Chondrocyte (in vitro differentiated cells): Measurements from ENCODE around the gene DTWD2. TPM values are rescaled to one million over a fixed set of nuclear protein-coding genes. Genes with fewer than 3 reads are reported as not detected.

Experiments
- DNase-seq: peaks from one replicate; pipeline ENCODE4 v3.0.0; 2021; ENCODE audit warnings: mixed read lengths, low spot score
- H3K27ac Mint-ChIP-seq: one replicate; pipeline ENCODE4 v1.8.0; 2021; ENCODE audit warnings: mild to moderate bottlenecking, moderate library complexity, mixed read lengths; ENCODE audit not compliant: unreplicated experiment
- H3K27me3 Mint-ChIP-seq: 2 replicates; pipeline ENCODE4 v1.8.0; 2021; ENCODE audit warnings: low read depth, mixed read lengths
- H3K36me3 Mint-ChIP-seq: 2 replicates; pipeline ENCODE4 v1.8.0; 2021; ENCODE audit warnings: low read depth, mixed read lengths
- H3K4me1 Mint-ChIP-seq: 2 replicates; pipeline ENCODE4 v1.8.0; 2021; ENCODE audit warnings: low read depth, mild to moderate bottlenecking, mixed read lengths
- H3K4me3 Mint-ChIP-seq: one replicate; pipeline ENCODE4 v1.8.0; 2021; ENCODE audit warnings: mild to moderate bottlenecking, moderate library complexity, mixed read lengths; ENCODE audit not compliant: unreplicated experiment
- H3K9me3 Mint-ChIP-seq: 2 replicates; pipeline ENCODE4 v1.8.0; 2021; ENCODE audit warnings: low read depth, mixed read lengths
- CTCF ChIP-seq: fragments of 200-600 bp; sonication (generic); IDR thresholded peaks from 2 replicates; pipeline ENCODE4 v1.5.0; 2021; ENCODE audit warnings: antibody characterized with exemption, mild to moderate bottlenecking, moderate library complexity
- total RNA-seq: library from RNA; stranded (reverse); gene quantifications from 3 replicates; pipeline ENCODE4 v1.2.1, GENCODE V29; 2021

DTWD2 gene
- total RNA-seq, 1 donor from 2014 or later, result 7.9 TPM

- no peak for DNase-seq
- no peak for TF ChIP-seq CTCF
- H3K4me3 Mint-ChIP-seq, result no peak overlapping the region
- H3K9me3 Mint-ChIP-seq, result no peaks in the 10 kb centered on the region
- H3K27me3 Mint-ChIP-seq, result no peaks in the 10 kb centered on the region
- H3K27ac Mint-ChIP-seq, result no peak overlapping the region
- no peaks in the 10 kb centered on the region for H3K4me1 Mint-ChIP-seq
- no peaks in the 10 kb centered on the region for H3K36me3 Mint-ChIP-seq
Observed at GRCh38 chr5:118905196-118905595, 83.2 kb downstream of the DTWD2 start.

DNA sequence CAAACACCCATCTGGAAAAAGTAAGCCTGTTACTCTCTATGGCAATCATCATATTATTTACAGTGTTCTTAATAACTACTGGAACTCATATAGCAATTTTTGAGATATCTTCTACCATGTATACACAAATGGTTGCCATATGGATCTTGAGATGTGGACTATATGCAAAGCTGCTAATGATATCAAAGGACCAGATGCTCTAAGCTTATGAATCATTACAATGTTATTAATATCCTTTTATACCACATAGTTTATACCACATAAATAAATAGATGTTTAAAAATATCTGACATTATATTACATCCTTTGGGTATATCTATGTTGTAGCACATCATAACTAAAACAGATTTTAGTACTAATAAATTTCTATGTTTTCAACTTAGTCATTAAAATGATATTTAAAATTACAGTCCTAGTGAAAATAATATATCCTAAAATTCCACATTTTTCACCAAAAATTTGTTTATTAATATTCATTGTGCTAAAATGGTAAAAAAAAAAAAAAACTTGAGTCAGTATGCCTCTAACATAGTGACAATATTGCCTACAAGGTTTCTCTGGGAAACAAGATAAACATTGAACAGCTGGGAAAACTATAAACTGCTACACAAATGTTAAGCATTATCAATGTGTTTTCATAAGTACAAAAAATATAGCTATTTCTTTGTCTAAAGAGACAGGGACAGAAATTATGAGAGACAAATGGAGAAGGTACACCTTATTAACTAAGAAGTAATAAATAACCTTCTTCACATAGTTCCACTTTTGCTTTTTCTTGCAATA, 85.5 kb downstream of the DTWD2 start:
- no peaks in the 10 kb centered on the region for H3K27me3 Mint-ChIP-seq
- H3K9me3 Mint-ChIP-seq, result no peaks in the 10 kb centered on the region
- no peak for TF ChIP-seq CTCF
- H3K4me1 Mint-ChIP-seq, result no peaks in the 10 kb centered on the region
- H3K27ac Mint-ChIP-seq, result no peak overlapping the region
- H3K4me3 Mint-ChIP-seq, result no peak overlapping the region
- no peak for DNase-seq
- no peaks in the 10 kb centered on the region for H3K36me3 Mint-ChIP-seq

DNA sequence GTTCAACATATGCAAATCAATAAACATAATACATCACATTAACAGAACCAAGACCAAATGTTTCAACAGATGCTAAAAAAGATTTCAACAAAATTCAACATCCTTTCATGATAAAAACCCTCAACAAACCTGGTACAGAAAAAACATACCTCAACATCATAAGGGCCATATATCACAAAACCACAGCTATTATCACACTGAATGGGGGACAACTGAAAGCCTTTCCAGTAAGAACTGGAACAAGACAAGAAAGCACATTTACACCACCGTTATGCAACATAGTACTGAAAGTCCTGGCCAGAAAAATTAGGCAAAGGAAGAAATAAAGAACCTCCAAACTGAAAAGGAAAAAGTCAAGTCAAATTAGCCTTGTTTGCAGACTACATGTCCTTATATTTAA, 93.6 kb downstream of the DTWD2 start:
- Mint-ChIP-seq H3K36me3 (peaks cover 2% of the 10 kb centered on the region), H3K27me3 (no peaks in the 10 kb centered on the region), H3K4me3 (no peak overlapping the region), H3K27ac (no peak overlapping the region), H3K9me3 (peaks cover 5% of the 10 kb centered on the region), H3K4me1 (peaks cover 9% of the 10 kb centered on the region)
- no peak for TF ChIP-seq CTCF
- DNase-seq, result no peak

GRCh38 chr5:118891252-118891651, 97.1 kb downstream of the DTWD2 start:
- Mint-ChIP-seq H3K4me3 (no peak overlapping the region), H3K27me3 (no peaks in the 10 kb centered on the region), H3K4me1 (peaks cover 2% of the 10 kb centered on the region), H3K27ac (no peak overlapping the region), H3K9me3 (peaks cover 5% of the 10 kb centered on the region), H3K36me3 (peaks cover 2% of the 10 kb centered on the region)
- no peak for DNase-seq
- TF ChIP-seq CTCF, result no peak

GRCh38 chr5:118889165-118889564, 99.2 kb downstream of the DTWD2 start:
- H3K27me3 Mint-ChIP-seq, result no peaks in the 10 kb centered on the region
- no peak overlapping the region for H3K27ac Mint-ChIP-seq
- DNase-seq, result no peak
- TF ChIP-seq CTCF, result no peak
- no peaks in the 10 kb centered on the region for H3K36me3 Mint-ChIP-seq
- H3K4me3 Mint-ChIP-seq, result no peak overlapping the region
- H3K4me1 Mint-ChIP-seq, result no peaks in the 10 kb centered on the region
- no peaks in the 10 kb centered on the region for H3K9me3 Mint-ChIP-seq
